ENCODE measurements around the gene LRRC41. TPM values are rescaled to one million over a fixed set of nuclear protein-coding genes. Genes with fewer than 3 reads are reported as not detected.

Gene LRRC41
- total and polyA plus RNA-seq, 2 of the 13 experiments (the other 11 are each of a cell fraction or from before 2014, with no cell fraction given), result 48.1 to 53.6 TPM

DNA sequence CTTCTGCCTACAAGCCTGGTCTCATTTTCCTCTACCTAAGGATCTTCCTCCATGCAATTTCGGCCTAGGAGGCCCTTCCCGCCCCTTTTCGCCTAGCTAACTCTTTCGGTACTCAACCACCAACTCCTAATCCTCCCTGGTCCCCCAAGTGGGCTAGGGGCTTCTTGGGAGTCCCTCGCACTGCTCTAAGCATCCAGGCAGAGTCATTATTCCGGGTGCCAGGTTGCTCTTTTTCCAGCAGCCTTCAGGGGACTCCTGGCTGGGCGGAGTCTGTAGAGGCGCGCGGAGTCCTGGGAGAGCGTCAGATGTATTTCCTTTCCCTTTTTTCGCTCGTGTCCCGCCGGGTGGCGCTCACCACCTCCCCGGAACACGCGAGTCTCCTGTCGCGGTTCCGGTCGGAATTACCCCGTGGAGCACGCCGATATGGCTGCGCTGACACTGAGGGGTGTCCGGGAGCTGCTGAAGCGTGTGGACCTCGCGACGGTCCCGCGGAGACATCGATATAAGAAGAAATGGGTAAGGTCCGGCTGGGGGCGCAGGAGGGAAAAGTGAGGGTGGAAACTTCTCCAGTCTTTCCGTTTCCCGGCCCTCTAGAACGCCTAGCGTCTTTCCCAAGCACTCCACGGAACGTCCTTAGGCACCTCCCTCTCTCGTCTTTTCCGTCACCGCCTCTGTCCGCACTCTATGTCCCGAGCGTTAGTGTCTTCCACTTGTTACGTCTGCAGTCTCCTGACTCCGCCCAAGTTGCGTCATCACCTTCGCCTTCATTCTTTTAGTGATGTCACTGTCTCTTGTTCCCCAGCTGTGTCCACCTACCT lies 37.2 kb upstream of the LRRC41 start, which contains the start of gene NSUN4 (continued):
- TF ChIP-seq, protein P1, sequence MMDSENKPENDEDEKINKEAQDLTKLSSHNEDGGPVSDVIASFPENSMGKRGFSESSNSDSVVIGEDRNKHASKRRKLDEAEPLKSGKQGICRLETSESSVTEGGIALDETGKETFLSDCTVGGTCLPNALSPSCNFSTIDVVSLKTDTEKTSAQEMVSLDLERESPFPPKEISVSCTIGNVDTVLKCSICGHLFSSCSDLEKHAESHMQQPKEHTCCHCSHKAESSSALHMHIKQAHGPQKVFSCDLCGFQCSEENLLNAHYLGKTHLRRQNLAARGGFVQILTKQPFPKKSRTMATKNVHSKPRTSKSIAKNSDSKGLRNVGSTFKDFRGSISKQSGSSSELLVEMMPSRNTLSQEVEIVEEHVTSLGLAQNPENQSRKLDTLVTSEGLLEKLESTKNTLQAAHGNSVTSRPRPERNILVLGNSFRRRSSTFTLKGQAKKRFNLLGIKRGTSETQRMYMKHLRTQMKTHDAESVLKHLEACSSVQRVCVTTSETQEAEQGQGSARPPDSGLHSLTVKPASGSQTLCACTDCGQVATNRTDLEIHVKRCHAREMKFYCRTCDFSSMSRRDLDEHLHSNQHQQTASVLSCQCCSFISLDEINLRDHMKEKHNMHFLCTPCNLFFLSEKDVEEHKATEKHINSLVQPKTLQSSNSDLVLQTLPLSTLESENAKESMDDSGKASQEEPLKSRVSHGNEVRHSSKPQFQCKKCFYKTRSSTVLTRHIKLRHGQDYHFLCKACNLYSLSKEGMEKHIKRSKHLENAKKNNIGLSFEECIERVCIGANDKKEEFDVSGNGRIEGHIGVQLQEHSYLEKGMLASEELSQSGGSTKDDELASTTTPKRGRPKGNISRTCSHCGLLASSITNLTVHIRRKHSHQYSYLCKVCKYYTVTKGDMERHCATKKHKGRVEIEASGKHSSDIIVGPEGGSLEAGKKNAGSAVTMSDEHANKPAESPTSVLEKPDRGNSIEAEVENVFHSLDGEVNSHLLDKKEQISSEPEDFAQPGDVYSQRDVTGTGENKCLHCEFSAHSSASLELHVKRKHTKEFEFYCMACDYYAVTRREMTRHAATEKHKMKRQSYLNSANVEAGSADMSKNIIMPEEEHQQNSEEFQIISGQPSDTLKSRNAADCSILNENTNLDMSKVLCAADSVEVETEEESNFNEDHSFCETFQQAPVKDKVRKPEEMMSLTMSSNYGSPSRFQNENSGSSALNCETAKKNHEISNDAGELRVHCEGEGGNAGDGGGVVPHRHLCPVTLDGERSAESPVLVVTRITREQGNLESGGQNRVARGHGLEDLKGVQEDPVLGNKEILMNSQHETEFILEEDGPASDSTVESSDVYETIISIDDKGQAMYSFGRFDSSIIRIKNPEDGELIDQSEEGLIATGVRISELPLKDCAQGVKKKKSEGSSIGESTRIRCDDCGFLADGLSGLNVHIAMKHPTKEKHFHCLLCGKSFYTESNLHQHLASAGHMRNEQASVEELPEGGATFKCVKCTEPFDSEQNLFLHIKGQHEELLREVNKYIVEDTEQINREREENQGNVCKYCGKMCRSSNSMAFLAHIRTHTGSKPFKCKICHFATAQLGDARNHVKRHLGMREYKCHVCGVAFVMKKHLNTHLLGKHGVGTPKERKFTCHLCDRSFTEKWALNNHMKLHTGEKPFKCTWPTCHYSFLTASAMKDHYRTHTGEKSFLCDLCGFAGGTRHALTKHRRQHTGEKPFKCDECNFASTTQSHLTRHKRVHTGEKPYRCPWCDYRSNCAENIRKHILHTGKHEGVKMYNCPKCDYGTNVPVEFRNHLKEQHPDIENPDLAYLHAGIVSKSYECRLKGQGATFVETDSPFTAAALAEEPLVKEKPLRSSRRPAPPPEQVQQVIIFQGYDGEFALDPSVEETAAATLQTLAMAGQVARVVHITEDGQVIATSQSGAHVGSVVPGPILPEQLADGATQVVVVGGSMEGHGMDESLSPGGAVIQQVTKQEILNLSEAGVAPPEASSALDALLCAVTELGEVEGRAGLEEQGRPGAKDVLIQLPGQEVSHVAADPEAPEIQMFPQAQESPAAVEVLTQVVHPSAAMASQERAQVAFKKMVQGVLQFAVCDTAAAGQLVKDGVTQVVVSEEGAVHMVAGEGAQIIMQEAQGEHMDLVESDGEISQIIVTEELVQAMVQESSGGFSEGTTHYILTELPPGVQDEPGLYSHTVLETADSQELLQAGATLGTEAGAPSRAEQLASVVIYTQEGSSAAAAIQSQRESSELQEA (CRISPR knock-in tag; IDR thresholded peaks at IDR 0.05; ENCODE audit: not compliant biosample characterization), result peak; percentile 61
- TF ChIP-seq ARNTL (CRISPR knock-in tag; IDR thresholded peaks at IDR 0.05) (no peak), MIER2 (CRISPR knock-in tag; IDR thresholded peaks at IDR 0.05) (no peak), DR1 (CRISPR knock-in tag; IDR thresholded peaks at IDR 0.05) (peak; percentile 73; the same call in 1 of the 2 replicates), ZNF234 (CRISPR knock-in tag; conservative IDR thresholded peaks at IDR 0.05) (no peak), EEA1 (CRISPR knock-in tag; IDR thresholded peaks at IDR 0.05; ENCODE audit: borderline replicate concordance) (0 out of 2 replicates have a peak, but pooled peaks have one; percentile 20), TGIF2 (CRISPR knock-in tag; IDR thresholded peaks at IDR 0.05) (peak; percentile 84), CBX1 (IDR thresholded peaks at IDR 0.05; ENCODE audit: low read depth) (no peak), ZNF33A (CRISPR knock-in tag; IDR thresholded peaks at IDR 0.05; ENCODE audit: borderline replicate concordance) (no peak), PAF1 (CRISPR knock-in tag; IDR thresholded peaks at IDR 0.05) (no peak), ZNF468 (CRISPR knock-in tag; IDR thresholded peaks at IDR 0.05) (no peak), SATB2 (CRISPR knock-in tag; IDR thresholded peaks at IDR 0.05) (no peak), ZNF101 (CRISPR knock-in tag; IDR thresholded peaks at IDR 0.05; ENCODE audit: borderline replicate concordance, low read depth) (no peak), ZNF678 (CRISPR knock-in tag; IDR thresholded peaks at IDR 0.05) (peak; percentile 29; the same call in 1 of the 2 replicates), NR3C1 (CRISPR knock-in tag; IDR thresholded peaks at IDR 0.05) (no peak)
- TF ChIP-seq, protein P2, sequence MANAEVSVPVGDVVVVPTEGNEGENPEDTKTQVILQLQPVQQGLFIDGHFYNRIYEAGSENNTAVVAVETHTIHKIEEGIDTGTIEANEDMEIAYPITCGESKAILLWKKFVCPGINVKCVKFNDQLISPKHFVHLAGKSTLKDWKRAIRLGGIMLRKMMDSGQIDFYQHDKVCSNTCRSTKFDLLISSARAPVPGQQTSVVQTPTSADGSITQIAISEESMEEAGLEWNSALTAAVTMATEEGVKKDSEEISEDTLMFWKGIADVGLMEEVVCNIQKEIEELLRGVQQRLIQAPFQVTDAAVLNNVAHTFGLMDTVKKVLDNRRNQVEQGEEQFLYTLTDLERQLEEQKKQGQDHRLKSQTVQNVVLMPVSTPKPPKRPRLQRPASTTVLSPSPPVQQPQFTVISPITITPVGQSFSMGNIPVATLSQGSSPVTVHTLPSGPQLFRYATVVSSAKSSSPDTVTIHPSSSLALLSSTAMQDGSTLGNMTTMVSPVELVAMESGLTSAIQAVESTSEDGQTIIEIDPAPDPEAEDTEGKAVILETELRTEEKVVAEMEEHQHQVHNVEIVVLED (CRISPR knock-in tag; IDR thresholded peaks at IDR 0.05; ENCODE audit: borderline replicate concordance), result peak; percentile 63; the same call in 1 of the 2 replicates
